ENCODE measurements around the gene SPIB. TPM values are rescaled to one million over a fixed set of nuclear protein-coding genes. Genes with fewer than 3 reads are reported as not detected.

Gene SPIB
- total RNA-seq, 1 donor from 2014 or later = not detected

DNA sequence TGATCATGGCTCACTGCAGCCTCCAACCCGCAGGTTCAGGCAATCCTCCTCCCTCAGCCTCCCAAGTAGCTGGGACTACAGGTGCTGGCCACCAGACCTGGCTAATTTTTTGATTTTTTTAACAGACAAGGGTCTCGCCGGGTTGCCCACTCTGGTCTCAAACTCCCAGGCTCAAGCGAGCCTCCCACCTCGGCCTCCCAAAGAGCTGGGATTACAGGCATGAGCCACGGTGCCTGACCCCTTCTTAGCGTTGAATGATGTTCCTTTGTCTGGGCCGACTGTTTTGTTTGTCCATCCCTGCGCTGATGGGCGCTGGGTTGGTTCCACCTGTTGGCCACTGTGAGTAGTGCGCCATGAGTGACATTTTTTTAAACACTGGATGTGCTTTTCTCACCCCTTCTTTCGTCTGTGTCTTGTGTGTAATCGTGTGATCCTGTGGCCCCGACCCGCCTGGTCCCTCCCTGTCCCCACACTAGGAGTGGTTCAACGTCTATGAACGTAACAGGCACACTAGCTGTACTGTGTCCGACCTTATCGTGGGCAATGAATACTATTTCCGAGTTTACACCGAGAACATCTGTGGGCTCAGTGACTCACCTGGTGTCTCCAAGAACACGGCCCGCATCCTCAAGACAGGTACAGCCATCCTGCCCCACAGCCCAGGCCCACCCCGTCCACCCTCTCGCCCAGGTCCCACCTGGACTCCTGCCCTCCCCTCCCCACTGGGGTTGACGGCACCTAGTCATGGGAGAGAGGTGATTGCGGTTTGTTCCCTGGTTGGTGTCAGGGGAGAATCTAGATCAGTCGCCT is 42.5 kb downstream of the SPIB start:
- H3K4me3 ChIP-seq (ENCODE audit: low read depth, low read length) = no peak overlapping the region
- TF ChIP-seq, protein P1, sequence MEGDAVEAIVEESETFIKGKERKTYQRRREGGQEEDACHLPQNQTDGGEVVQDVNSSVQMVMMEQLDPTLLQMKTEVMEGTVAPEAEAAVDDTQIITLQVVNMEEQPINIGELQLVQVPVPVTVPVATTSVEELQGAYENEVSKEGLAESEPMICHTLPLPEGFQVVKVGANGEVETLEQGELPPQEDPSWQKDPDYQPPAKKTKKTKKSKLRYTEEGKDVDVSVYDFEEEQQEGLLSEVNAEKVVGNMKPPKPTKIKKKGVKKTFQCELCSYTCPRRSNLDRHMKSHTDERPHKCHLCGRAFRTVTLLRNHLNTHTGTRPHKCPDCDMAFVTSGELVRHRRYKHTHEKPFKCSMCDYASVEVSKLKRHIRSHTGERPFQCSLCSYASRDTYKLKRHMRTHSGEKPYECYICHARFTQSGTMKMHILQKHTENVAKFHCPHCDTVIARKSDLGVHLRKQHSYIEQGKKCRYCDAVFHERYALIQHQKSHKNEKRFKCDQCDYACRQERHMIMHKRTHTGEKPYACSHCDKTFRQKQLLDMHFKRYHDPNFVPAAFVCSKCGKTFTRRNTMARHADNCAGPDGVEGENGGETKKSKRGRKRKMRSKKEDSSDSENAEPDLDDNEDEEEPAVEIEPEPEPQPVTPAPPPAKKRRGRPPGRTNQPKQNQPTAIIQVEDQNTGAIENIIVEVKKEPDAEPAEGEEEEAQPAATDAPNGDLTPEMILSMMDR (conservative IDR thresholded peaks at IDR 0.05; ENCODE audit: low read depth, low read length) = peak; percentile 86
- peak; percentile 18 for DNase-seq (ENCODE audit: low read depth)

DNA sequence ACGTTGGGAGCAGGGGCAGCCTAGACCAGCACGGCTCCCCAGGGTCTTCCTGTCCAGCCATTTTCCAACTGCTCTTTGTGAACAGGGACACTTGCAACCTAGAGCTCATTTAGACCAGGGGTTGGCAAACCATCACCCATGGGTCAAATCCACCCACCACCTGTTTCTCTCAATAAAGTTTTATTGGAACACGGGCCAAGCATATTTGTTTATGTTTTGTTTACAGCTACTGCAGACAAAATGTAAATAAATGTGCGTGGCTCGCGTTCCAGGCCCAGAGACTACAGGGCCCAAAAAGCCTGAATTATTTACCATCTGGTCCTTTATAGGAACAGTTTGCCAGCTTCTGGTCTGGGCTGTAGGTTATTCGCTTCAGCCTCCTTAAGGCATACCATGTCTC is 44.2 kb downstream of the SPIB start:
- no peak for DNase-seq (ENCODE audit: low read depth)
- TF ChIP-seq, protein P1 (conservative IDR thresholded peaks at IDR 0.05; ENCODE audit: low read depth, low read length) = no peak
- H3K4me3 ChIP-seq (ENCODE audit: low read depth, low read length) = no peak overlapping the region

DNA sequence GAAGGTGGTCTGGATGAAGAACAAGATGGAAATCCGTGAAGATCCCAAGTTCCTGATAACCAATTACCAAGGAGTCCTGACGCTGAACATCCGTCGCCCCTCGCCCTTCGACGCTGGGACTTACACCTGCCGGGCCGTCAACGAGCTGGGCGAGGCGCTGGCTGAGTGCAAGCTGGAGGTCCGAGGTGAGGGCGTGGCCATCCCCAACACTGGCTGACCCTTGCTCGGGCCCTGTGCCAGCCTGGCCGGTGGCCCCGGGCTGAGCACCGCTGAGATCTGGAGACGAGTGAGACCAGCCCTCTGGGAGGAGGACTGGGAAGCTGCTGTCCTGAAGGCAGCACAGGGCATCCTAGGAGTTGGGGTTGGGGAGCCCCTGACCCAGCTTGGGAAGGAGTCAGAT is 45.6 kb downstream of the SPIB start:
- TF ChIP-seq, protein P1 (conservative IDR thresholded peaks at IDR 0.05; ENCODE audit: low read depth, low read length) = no peak

GRCh38 chr19:50465000-50465399 is 46.3 kb downstream of the SPIB start:
- no peak overlapping the region for H3K4me3 ChIP-seq (ENCODE audit: low read depth, low read length)
- DNase-seq (ENCODE audit: low read depth) = no peak
- TF ChIP-seq, protein P1 (conservative IDR thresholded peaks at IDR 0.05; ENCODE audit: low read depth, low read length) = no peak

More for the DNA sequence above, 45.6 kb downstream of the SPIB start:
- no peak for DNase-seq (ENCODE audit: low read depth)
- H3K4me3 ChIP-seq (ENCODE audit: low read depth, low read length) = no peak overlapping the region

GRCh38 chr19:50465986-50466705 is 47.4 kb downstream of the SPIB start:
- TF ChIP-seq, protein P1 (conservative IDR thresholded peaks at IDR 0.05; ENCODE audit: low read depth, low read length) = peak; percentile 9
- no peak overlapping the region for H3K4me3 ChIP-seq (ENCODE audit: low read depth, low read length)
- DNase-seq (ENCODE audit: low read depth) = no peak

- TF ChIP-seq, protein P1 (conservative IDR thresholded peaks at IDR 0.05; ENCODE audit: low read depth, low read length) = no peak
- no peak overlapping the region for H3K4me3 ChIP-seq (ENCODE audit: low read depth, low read length)
- no peak for DNase-seq (ENCODE audit: low read depth)
These were observed 47.9 kb downstream of the SPIB start for GRCh38 chr19:50466706-50467039.
